Common myeloid progenitor, CD34-positive (primary cell): Measurements from ENCODE around the gene LIX1.
A peak's percentile ranks its signal among the peaks of the same experiment; 100 is the strongest.

Experiments
- CTCF ChIA-PET: fragments of 350-600 bp; sonication (Branson Sonifier 250); formaldehyde crosslinking; loops from one replicate; lab custom pipeline; 2021; ENCODE audit warnings: antibody characterized with exemption; lab: Charles Lee
- POLR2A ChIA-PET: fragments of 350-600 bp; sonication (Branson Sonifier 250); formaldehyde crosslinking; loops from one replicate; lab custom pipeline; 2021; ENCODE audit warnings: antibody characterized with exemption; lab: Charles Lee
- DNase-seq, 3 donors: peaks; one replicate each; pipeline versions ENCODE4 v3.0.0 to v3.0.0-alpha.2; 2013
- H3K27ac ChIP-seq, 2 experiments: 1 replicate in 1 of 2; 2 replicates in 1 of 2; pipeline ENCODE4 v1.7.0; 2013; ENCODE audit warnings: inconsistent platforms in 2 of 2, low read length in 2 of 2, mild to moderate bottlenecking in 2 of 2, low read depth in 1 of 2, moderate library complexity in 1 of 2; ENCODE audit not compliant: severe bottlenecking in 2 of 2, insufficient read depth in 1 of 2, poor library complexity in 1 of 2
- H3K27me3 ChIP-seq, 5 experiments: replicated peaks in 2 of 5; 1 replicate in 3 of 5; 2 replicates in 2 of 5; pipeline versions ENCODE4 v1.6.1 to v1.7.0; 2013; ENCODE audit warnings: low read length in 4 of 5, mild to moderate bottlenecking in 2 of 5, moderate library complexity in 2 of 5, inconsistent platforms in 1 of 5; ENCODE audit not compliant: insufficient read depth in 5 of 5, control insufficient read depth in 4 of 5
- H3K36me3 ChIP-seq, 4 experiments: 1 replicate in 2 of 4; 2 replicates in 2 of 4; pipeline versions ENCODE4 v1.6.1 to v1.7.0; 2013; ENCODE audit warnings: low read length in 3 of 4, control low read depth in 1 of 4, mild to moderate bottlenecking in 1 of 4; ENCODE audit not compliant: control insufficient read depth in 4 of 4, insufficient read depth in 4 of 4
- H3K4me1 ChIP-seq, 4 experiments: 1 replicate in 3 of 4; 2 replicates in 1 of 4; pipeline versions ENCODE4 v1.6.1 to v1.7.1; 2013; ENCODE audit warnings: low read length in 3 of 4, mild to moderate bottlenecking in 3 of 4, control low read depth in 1 of 4, inconsistent platforms in 1 of 4, moderate library complexity in 1 of 4; ENCODE audit not compliant: control insufficient read depth in 4 of 4, insufficient read depth in 4 of 4; ENCODE audit errors: control extremely low read depth in 1 of 4
- H3K4me3 ChIP-seq, 7 experiments: 1 replicate in 4 of 7; 2 replicates in 3 of 7; pipeline versions ENCODE4 v1.5.1 to v1.7.0; 2013; ENCODE audit warnings: mild to moderate bottlenecking in 7 of 7, low read length in 6 of 7, moderate library complexity in 6 of 7, inconsistent platforms in 2 of 7, low read depth in 2 of 7, control low read depth in 1 of 7; ENCODE audit not compliant: insufficient read depth in 4 of 7, control insufficient read depth in 1 of 7; ENCODE audit errors: extremely low read depth in 1 of 7
- H3K9me3 ChIP-seq, 5 experiments: 1 replicate in 4 of 5; 2 replicates in 1 of 5; pipeline versions ENCODE4 v1.6.1 to v1.7.1; 2013; ENCODE audit warnings: low read length in 4 of 5, mild to moderate bottlenecking in 2 of 5, inconsistent platforms in 1 of 5, low read depth in 1 of 5, moderate library complexity in 1 of 5; ENCODE audit not compliant: control insufficient read depth in 4 of 5, insufficient read depth in 2 of 5; ENCODE audit errors: control extremely low read depth in 1 of 5
- WGBS: methylation state at CpG from one replicate; pipeline ENCODE4 v1.1.5; 2013; ENCODE audit not compliant: insufficient coverage; 5-methylcytosine and 5-hydroxymethylcytosine counted together

Gene LIX1

GRCh38 chr5:97056263-97056662 lies 86.1 kb downstream of the LIX1 start:
- DNase-seq: no peak
- H3K4me1 ChIP-seq: no peaks in the 10 kb centered on the region
- POLR2A ChIA-PET: no interaction called here
- no peak overlapping the region for H3K4me3 ChIP-seq
- H3K27me3 ChIP-seq: no peaks in the 10 kb centered on the region
- no peaks in the 10 kb centered on the region for H3K36me3 ChIP-seq
- CTCF ChIA-PET: no interaction called here
- H3K9me3 ChIP-seq: peaks cover 0 to 8% (median 4%) of the 10 kb centered on the region in 5 experiments
- WGBS: no CpG with 5 or more reads among the region's 1 CpG
- H3K27ac ChIP-seq: no peak overlapping the region

- DNase-seq: no peak
- CTCF ChIA-PET: interaction anchor here (1.2 kb wide), 1 partner anchor 182 kb away, joined by 3 read pairs; no protein-coding TSS in a partner anchor
- WGBS: 100% methylated on average over 1 of the region's 7 CpGs
Measured at GRCh38 chr5:97049175-97049574, 93.2 kb downstream of the LIX1 start.

GRCh38 chr5:97047076-97047475 lies 95.3 kb downstream of the LIX1 start:
- ChIA-PET CTCF (interaction anchor here (0.8 to 1.2 kb wide), 5 partner anchors 24 to 178 kb away, joined by 3 to 4 read pairs (median 3); no protein-coding TSS in a partner anchor), POLR2A (no interaction called here)

More at GRCh38 chr5:97049175-97049574, 93.2 kb downstream of the LIX1 start:
- peaks cover 0 to 1% (median 0%) of the 10 kb centered on the region in 5 experiments for H3K9me3 ChIP-seq
- POLR2A ChIA-PET: no interaction called here
- no peaks in the 10 kb centered on the region for H3K27me3 ChIP-seq
- no peak overlapping the region for H3K27ac ChIP-seq
- no peak overlapping the region for H3K4me3 ChIP-seq
- H3K4me1 ChIP-seq: no peaks in the 10 kb centered on the region
- no peaks in the 10 kb centered on the region for H3K36me3 ChIP-seq

GRCh38 chr5:97046270-97046982 lies 96.0 kb downstream of the LIX1 start:
- peak in 1 of 3 donors; percentile 9 for DNase-seq
- ChIA-PET POLR2A (no interaction called here), CTCF (interaction anchor here (0.6 to 1.7 kb wide), 7 partner anchors 9 to 1903 kb away, joined by 3 to 6 read pairs (median 3); partner anchors contain the start of gene LIX1)
- H3K4me3 ChIP-seq: no peak overlapping the region
- H3K27ac ChIP-seq: no peak overlapping the region
- no peaks in the 10 kb centered on the region for H3K4me1 ChIP-seq
- WGBS: 100% methylated on average over 4 of the region's 7 CpGs
- no peaks in the 10 kb centered on the region for H3K9me3 ChIP-seq
- H3K36me3 ChIP-seq: no peaks in the 10 kb centered on the region
- no peaks in the 10 kb centered on the region for H3K27me3 ChIP-seq

More at GRCh38 chr5:97047076-97047475, 95.3 kb downstream of the LIX1 start:
- no peak overlapping the region for H3K27ac ChIP-seq
- peaks cover 0 to 1% (median 0%) of the 10 kb centered on the region in 5 experiments for H3K9me3 ChIP-seq
- WGBS: no CpG with 5 or more reads among the region's 1 CpG
- no peak overlapping the region for H3K4me3 ChIP-seq
- H3K27me3 ChIP-seq: no peaks in the 10 kb centered on the region
- DNase-seq: no peak
- no peaks in the 10 kb centered on the region for H3K4me1 ChIP-seq
- no peaks in the 10 kb centered on the region for H3K36me3 ChIP-seq

- Histone ChIP-seq H3K36me3 (no peaks in the 10 kb centered on the region), H3K9me3 (no peaks in the 10 kb centered on the region), H3K27me3 (no peaks in the 10 kb centered on the region), H3K4me1 (no peaks in the 10 kb centered on the region), H3K27ac (no peak overlapping the region), H3K4me3 (no peak overlapping the region)
- POLR2A ChIA-PET: no interaction called here
- WGBS: 86% methylated on average over 2 of the region's 2 CpGs
- CTCF ChIA-PET: interaction anchor here (0.8 to 0.9 kb wide), 2 partner anchors 15 to 98 kb away, joined by 3 to 4 read pairs; partner anchors contain the start of gene LIX1
- DNase-seq: no peak
Measured at GRCh38 chr5:97044052-97044451, 98.4 kb downstream of the LIX1 start.

- H3K4me1 ChIP-seq: no peaks in the 10 kb centered on the region
- 100% methylated on average over 3 of the region's 3 CpGs for WGBS
- ChIA-PET CTCF (interaction anchor here (0.8 kb wide), 1 partner anchor 99 kb away, joined by 3 read pairs; the partner anchor contains the start of gene LIX1), POLR2A (no interaction called here)
- no peak overlapping the region for H3K4me3 ChIP-seq
- H3K27ac ChIP-seq: no peak overlapping the region
- H3K27me3 ChIP-seq: no peaks in the 10 kb centered on the region
- no peaks in the 10 kb centered on the region for H3K9me3 ChIP-seq
- no peak for DNase-seq
- no peaks in the 10 kb centered on the region for H3K36me3 ChIP-seq
Measured at GRCh38 chr5:97043511-97043910, 98.9 kb downstream of the LIX1 start.

GRCh38 chr5:97042996-97043395 lies 99.4 kb downstream of the LIX1 start:
- no peak for DNase-seq
- no peaks in the 10 kb centered on the region for H3K36me3 ChIP-seq
- CTCF ChIA-PET: interaction anchor here (0.8 kb wide), 1 partner anchor 20 kb away, joined by 3 read pairs; no protein-coding TSS in a partner anchor
- H3K27ac ChIP-seq: no peak overlapping the region
- H3K4me1 ChIP-seq: no peaks in the 10 kb centered on the region
- POLR2A ChIA-PET: no interaction called here
- H3K9me3 ChIP-seq: no peaks in the 10 kb centered on the region
- H3K27me3 ChIP-seq: no peaks in the 10 kb centered on the region
- 95% methylated on average over 6 of the region's 7 CpGs for WGBS
- no peak overlapping the region for H3K4me3 ChIP-seq
